PFSK-1 (cell line): ENCODE results near the gene MARF1.

ENCODE experiments used
- POLR2AphosphoS5 ChIP-seq: IDR thresholded peaks from 2 replicates; pipeline ENCODE4 v1.6.1; 2012; ENCODE audit warnings: low read depth, mild to moderate bottlenecking, control low read depth, low read length, moderate library complexity
- REST ChIP-seq, 2 experiments: IDR thresholded peaks; 2 replicates each; pipeline versions ENCODE4 v1.6.1 to v1.8.0; 2011 to 2012; ENCODE audit warnings: low read depth in 2 of 2, low read length in 2 of 2, control low read depth in 1 of 2, inconsistent platforms in 1 of 2, mild to moderate bottlenecking in 1 of 2, moderate library complexity in 1 of 2; ENCODE audit not compliant: insufficient read depth in 1 of 2
- SIN3A ChIP-seq: IDR thresholded peaks from 2 replicates; pipeline ENCODE4 v1.6.1; 2012; ENCODE audit warnings: mild to moderate bottlenecking, low read length, moderate library complexity, borderline replicate concordance; ENCODE audit not compliant: insufficient read depth
- TAF1 ChIP-seq: IDR thresholded peaks from 2 replicates; pipeline ENCODE4 v1.6.1; 2012; ENCODE audit warnings: low read length, control low read depth, borderline replicate concordance; ENCODE audit not compliant: insufficient read depth

GRCh38 chr16:15544405-15544804 lies 98.5 kb downstream of the MARF1 start:
- TF ChIP-seq SIN3A (no peak), REST (IDR thresholded peaks at IDR 0.05; ENCODE audit: insufficient read depth in 1 of 2, low read depth in 2 of 2, low read length in 2 of 2) (no peak), POLR2AphosphoS5 (no peak), TAF1 (no peak)
